HG03469 (cell line): ENCODE data around the gene PTPRS.

Experiments
- ATAC-seq: cut with Tn5 transposase; IDR thresholded peaks from one replicate; pipeline ENCODE4 v1.9.1; 2021; ENCODE audit warnings: mild to moderate bottlenecking, moderate library complexity, moderate number of reproducible peaks; ENCODE audit not compliant: unreplicated experiment

Gene PTPRS

GRCh38 chr19:5355693-5356092 lies 15.1 kb upstream of the PTPRS start:
- ATAC-seq: no peak

- no peak for ATAC-seq
These were observed 14.5 kb upstream of the PTPRS start for GRCh38 chr19:5355076-5355475.

DNA sequence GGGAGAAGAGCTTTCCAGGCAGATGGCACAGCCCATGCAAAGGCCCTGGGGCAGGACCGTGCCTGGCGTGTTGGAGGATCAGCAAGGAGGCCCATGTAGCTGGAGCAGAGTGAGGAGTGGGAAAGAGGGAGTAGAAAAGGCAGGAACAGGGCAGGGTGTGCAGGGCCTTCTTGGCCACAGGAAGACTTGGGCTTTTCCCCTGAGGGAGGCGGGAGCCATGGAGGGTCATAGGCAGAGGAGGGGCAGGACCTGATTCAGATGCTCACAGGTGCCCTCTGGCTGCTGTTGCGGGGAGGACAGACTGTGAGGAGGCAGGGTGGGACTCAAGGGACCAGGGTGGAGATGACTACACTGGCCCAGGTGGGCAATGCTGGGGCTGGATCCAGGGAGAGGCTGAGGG lies 13.8 kb upstream of the PTPRS start:
- ATAC-seq: no peak

- ATAC-seq: no peak
These were observed 11.7 kb upstream of the PTPRS start for GRCh38 chr19:5352229-5352763.

DNA sequence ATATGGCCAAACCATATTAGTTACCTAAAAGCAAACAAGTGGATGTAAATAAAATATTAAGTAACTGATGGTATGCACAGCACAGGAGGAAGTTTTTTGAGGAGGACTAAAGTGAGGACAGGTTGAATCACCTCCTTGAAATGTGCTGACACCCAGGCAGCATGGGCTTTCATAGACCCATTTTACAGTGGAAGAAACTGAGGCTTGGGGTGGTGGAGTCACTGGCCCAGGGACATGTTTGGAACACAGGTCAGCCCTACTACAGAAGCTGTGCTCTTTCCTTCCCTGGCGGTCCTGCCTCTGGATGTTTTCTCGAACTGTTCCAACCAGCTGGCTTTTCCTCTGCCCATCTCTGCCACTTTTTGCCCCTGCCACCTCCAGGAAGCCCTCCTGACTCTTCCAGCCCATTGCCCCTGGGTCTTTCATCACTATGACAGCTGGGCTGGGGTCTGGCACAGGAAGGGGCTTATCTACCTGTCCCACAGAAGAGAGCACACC lies 11.2 kb upstream of the PTPRS start:
- no peak for ATAC-seq

GRCh38 chr19:5349041-5349440 lies 8.4 kb upstream of the PTPRS start:
- ATAC-seq: no peak

- ATAC-seq: no peak
These were observed 5.3 kb upstream of the PTPRS start for GRCh38 chr19:5345895-5346386.

DNA sequence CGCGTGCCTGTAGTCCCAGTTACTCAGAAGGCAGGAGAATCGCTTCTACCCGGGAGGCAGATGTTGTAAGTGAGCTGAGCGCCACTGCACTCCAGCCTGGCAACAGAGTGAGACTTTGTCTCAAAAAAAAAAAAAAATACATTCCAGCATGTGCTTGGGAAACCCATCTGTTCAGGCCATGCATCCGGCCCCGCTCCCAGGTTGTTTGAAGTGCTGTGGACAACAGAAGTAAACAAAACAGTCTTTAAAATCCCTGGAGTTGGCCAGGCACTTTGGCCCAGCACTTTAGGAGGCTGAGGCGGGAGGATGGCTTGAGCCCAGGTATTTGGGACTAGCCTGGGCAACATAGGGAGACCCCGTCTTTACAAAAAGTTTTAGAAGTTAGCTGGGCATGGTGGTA lies 3.2 kb upstream of the PTPRS start:
- no peak for ATAC-seq

GRCh38 chr19:5342573-5343201 lies 2.1 kb upstream of the PTPRS start:
- ATAC-seq: no peak

GRCh38 chr19:5341981-5342380 lies 1.4 kb upstream of the PTPRS start:
- ATAC-seq: no peak

GRCh38 chr19:5341448-5341820 lies 822 bp upstream of the PTPRS start:
- no peak for ATAC-seq

GRCh38 chr19:5339950-5340636 lies 519 bp downstream of the PTPRS start:
- ATAC-seq: no peak

DNA sequence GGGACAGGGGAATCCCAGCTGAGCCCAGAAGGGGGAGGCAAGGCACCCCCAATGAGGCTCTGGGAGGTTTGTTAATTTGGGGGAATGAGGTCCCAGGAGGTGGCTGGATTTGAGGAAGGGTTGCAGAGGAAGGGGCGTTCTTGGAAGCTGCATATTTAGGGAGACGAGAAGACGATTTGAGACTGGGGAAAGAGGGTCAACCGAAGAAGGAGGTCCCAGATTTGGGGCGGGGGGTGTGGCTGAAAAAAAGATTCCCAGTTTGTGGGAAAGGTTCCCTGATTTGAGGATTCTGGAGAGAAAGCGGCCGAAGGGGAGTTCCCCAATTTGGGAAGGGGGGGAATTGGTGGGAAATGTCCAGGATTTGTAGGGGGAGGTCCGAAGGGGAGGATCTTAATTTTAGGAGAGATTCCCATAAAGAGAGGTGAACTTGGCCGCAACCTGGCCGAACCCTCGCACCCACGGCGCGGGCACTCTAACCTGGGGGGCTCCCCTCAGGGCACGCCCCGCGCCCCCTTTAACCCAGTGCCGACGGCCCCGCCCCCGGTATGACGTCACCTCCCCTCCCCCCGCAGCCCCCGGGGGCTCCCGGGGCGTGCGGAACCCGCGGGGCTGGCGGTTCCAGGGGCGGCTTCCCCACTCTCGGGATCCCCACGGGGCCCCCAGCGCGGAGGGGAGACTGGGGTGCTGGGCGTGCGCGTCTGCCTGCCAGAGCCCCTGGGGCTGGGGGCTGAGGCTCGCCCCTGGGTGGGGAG lies 1.2 kb downstream of the PTPRS start:
- no peak for ATAC-seq

DNA sequence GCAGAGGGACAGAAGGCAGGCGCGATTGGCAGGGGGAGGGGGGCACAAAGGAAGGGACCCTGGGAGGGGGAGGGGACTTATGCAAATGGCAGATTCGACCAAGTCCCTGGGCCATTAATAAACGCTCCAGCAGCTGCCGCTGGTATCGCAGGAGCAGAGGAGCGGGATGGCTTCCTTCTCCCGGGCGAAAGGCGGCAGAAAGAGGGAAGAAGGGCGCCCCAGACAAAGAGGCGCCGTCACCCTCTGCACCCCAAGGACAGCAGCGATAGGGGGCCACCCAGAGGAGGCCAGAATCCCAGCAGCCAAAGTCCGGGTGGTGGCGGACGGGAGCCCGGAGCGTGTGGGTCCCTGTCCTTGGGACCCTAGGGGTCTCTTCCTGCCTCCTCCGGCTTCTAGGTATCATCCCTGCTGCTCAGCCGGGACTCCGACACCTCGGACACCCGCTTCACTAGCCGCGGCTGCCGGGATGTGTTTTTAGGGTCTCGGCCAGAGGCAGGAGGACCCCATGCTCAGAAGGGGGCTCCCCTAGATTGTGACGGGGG lies 1.9 kb downstream of the PTPRS start:
- ATAC-seq: no peak

- ATAC-seq: no peak
These were observed 2.6 kb downstream of the PTPRS start for GRCh38 chr19:5337708-5338655.

- no peak for ATAC-seq
These were observed 3.5 kb downstream of the PTPRS start for GRCh38 chr19:5337126-5337525.

GRCh38 chr19:5336195-5336965 lies 4.2 kb downstream of the PTPRS start:
- ATAC-seq: no peak

DNA sequence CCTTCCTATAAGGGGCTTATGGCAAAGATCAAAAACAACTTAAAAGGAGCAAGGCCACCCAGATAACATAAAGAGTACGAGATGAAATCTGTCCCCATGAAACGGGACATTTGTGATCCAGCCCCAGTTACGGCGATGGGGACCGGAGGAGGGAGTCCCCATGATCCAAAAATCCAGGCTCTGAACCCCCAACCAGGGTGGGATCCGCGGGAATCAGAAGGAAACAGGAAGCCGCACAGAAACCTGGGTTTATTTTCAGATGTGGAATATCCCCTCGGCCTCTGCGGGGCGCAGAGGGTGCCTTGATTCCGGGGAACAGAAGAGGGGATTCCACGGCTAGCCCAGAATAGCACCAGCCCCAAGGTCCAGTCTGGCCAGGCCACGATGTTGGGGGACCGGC lies 5.0 kb downstream of the PTPRS start:
- no peak for ATAC-seq

DNA sequence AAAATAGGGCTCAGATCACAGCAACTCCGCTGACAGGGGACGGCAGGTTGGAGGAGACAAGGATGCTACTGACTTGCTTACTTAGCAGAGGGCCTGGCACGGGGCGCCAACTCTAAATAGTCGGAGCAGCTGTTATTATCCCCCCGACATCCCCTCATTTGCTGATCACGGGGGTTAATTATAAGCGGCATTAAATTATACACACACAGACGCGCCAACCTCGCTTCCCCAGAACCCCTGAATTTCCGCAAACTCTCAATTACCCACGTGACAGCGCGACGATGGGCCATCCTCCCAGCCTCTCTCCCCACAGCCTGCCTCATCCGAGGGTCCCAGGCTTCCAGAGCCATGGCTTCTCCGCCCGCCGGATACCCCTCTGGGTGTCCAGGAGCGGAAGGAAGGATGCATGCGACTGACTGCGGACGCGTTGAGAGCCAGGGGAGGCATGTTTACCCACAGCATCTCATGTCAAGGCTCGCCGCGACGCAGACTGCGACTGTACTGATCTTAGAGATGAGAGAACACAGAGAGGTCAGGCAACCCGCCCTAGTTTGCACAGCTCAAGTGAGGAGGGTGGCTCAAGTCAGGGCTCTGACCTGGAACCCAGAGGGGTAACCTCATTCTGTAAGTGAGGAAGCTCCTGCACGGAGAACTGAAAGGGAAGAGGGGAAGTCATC lies 5.7 kb downstream of the PTPRS start:
- no peak for ATAC-seq
